GM19397 (cell line): Measurements from ENCODE around the gene DLX4.

Experiments
- ATAC-seq: cut with Tn5 transposase; IDR thresholded peaks from one replicate; pipeline ENCODE4 v1.9.1; 2021; ENCODE audit warnings: mild to moderate bottlenecking, moderate library complexity; ENCODE audit not compliant: unreplicated experiment

DLX4 gene

GRCh38 chr17:49968405-49969133, 421 bp upstream of the DLX4 start:
- ATAC-seq: no peak

GRCh38 chr17:49969795-49970389, 902 bp downstream of the DLX4 start:
- no peak for ATAC-seq

GRCh38 chr17:49970498-49970897, 1.5 kb downstream of the DLX4 start:
- ATAC-seq: no peak

GRCh38 chr17:49971199-49971847, 2.3 kb downstream of the DLX4 start:
- no peak for ATAC-seq

GRCh38 chr17:49971848-49972485, 3.0 kb downstream of the DLX4 start:
- ATAC-seq: no peak

GRCh38 chr17:49972486-49973270, 3.7 kb downstream of the DLX4 start:
- ATAC-seq: no peak

- ATAC-seq: no peak
Measured at GRCh38 chr17:49973271-49973615, 4.3 kb downstream of the DLX4 start.

GRCh38 chr17:49975531-49975930, 6.5 kb downstream of the DLX4 start:
- no peak for ATAC-seq

GRCh38 chr17:49976163-49976827, 7.3 kb downstream of the DLX4 start:
- no peak for ATAC-seq

GRCh38 chr17:49976828-49977202, 7.8 kb downstream of the DLX4 start:
- no peak for ATAC-seq

GRCh38 chr17:49977463-49978389, 8.7 kb downstream of the DLX4 start:
- ATAC-seq: no peak

- ATAC-seq: no peak
Measured at GRCh38 chr17:49978501-49978900, 9.5 kb downstream of the DLX4 start.

GRCh38 chr17:49979748-49980479, 10.9 kb downstream of the DLX4 start:
- no peak for ATAC-seq

GRCh38 chr17:49980703-49981197, 11.8 kb downstream of the DLX4 start:
- no peak for ATAC-seq

GRCh38 chr17:49984283-49984682, 15.3 kb downstream of the DLX4 start:
- no peak for ATAC-seq

- no peak for ATAC-seq
Measured at GRCh38 chr17:49984776-49985175, 15.8 kb downstream of the DLX4 start.

GRCh38 chr17:49985310-49985990, 16.5 kb downstream of the DLX4 start:
- ATAC-seq: no peak
